ENCODE measurements around the gene WSCD2.

The WSCD2 gene

DNA sequence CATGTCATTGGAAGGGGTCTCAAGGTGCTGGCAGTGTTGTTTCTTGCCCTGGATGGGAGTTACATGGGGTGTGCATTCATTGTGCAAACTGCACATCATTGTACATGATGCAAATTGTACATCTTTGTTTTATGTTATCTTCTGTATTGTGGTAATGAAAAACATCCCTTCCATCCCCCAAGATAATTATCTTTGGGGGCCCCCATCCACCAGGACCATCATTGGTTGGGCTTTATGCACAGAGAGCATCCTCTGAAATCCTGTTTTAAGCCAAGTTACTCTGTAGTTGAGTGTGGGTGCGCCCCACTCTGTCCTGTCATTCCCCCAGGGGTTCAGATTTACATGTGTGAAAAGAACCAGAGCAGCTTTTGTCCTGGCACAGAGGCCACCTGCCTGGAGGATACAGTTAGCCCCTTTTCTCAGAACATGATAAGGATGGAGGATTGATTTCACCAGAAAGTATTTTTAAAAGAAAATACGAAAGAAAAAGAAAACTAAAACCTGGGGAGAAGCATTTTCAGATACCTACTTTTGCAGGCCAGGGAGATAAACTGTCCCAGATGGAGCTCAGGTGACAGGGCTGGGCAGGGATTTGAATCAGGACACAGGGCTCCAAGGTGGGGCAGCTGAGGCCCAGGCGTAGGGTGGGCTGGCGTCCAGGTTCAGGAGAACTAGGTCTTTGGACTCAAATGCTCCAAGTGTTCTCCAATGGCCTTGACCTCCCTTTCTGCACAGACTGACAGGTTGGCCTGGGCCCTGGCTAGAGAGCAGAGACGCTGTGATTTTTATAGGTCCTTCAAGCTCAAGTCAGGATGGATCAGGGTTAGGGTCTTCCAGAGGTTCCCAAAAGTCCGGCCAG lies 17.2 kb downstream of the WSCD2 start:
- Histone ChIP-seq H3K9me3 (ENCODE audit: insufficient read depth, low read depth, low read length) (no peaks in the 10 kb centered on the region), H3K27me3 (ENCODE audit: insufficient read depth, low read length) (no peaks in the 10 kb centered on the region), H3K27ac (ENCODE audit: low read depth, low read length) (no peak overlapping the region), H3K4me1 (ENCODE audit: insufficient read depth, low read length) (peaks cover 18% of the 10 kb centered on the region), H3K9ac (ENCODE audit: low read depth, low read length) (no peak overlapping the region), H3K4me3 (ENCODE audit: low read length) (no peak overlapping the region), H3K36me3 (ENCODE audit: insufficient read depth, low read length) (no peaks in the 10 kb centered on the region)
- WGBS, result 53% methylated on average over 6 of the region's 6 CpGs

DNA sequence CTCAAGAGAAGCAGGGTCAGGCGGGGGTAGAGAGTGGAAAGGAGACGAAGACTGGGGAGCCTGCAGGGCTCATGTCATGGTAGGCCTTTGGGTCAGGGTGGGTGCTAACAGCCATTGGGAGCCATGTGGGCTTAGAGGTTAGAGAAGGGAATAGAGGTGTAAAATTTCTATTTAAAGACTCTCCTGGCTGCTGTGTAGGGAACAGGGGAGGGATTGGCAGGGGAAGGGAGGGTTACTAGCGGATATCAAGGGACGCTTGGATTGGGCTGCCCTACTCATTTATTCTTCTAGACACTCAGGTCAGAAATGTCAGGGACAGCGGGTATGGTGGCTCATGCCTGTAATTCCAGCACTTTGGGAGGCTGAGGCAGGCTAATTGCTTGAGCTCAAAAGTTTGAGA lies 18.2 kb downstream of the WSCD2 start:
- H3K9ac ChIP-seq (ENCODE audit: low read depth, low read length), result no peak overlapping the region
- no peaks in the 10 kb centered on the region for H3K36me3 ChIP-seq (ENCODE audit: insufficient read depth, low read length)
- no peak overlapping the region for H3K4me3 ChIP-seq (ENCODE audit: low read length)
- WGBS, result 96% methylated on average over 5 of the region's 5 CpGs
- no peak overlapping the region for H3K27ac ChIP-seq (ENCODE audit: low read depth, low read length)
- H3K9me3 ChIP-seq (ENCODE audit: insufficient read depth, low read depth, low read length), result no peaks in the 10 kb centered on the region
- H3K27me3 ChIP-seq (ENCODE audit: insufficient read depth, low read length), result no peaks in the 10 kb centered on the region
- peaks cover 18% of the 10 kb centered on the region for H3K4me1 ChIP-seq (ENCODE audit: insufficient read depth, low read length)

DNA sequence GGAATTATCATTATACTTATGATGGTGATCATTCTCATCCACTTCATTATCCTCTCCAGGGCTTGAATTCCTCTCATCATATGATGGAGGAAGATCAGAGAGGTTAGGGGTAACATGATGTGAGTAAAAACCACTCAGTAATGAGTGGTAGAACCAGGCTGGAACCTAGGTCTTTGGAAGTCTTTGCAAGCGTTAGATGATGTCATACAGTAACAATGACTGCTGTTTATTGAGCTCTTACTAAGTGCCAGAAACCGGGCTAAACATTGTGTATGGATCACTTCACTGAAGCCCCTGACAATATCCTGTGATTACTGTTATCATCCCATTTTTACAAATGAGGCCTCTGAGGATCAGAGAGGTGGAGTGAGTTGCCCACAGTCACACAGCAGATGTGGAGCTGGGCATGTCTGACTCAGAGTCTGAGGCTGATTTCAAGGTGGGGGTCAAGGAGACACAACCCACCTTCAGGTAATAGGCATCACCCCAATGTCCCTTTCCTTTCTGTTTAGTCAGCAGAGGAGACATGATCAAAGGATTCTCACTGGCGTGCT lies 19.5 kb downstream of the WSCD2 start:
- WGBS, result 92% methylated on average over 3 of the region's 3 CpGs

DNA sequence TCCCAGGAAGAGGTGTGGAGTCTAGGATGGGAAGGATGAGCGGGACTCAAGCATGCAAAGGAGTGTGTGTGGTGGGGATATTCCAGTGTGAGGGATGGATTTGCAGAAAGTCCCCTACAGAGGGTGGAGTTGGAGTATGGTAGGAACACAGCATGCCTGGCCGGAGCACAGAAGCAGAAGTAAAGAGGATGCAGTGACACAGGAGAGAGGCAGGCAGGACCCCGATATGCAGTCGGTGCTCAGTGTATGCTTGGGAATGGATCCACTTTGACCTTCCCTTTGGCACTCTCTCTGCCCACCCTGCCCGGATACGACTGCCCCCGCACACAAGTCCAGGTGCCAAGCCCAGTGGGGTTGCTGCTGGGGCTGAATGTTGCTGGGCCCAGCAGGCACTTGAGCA lies 21.3 kb downstream of the WSCD2 start:
- no peaks in the 10 kb centered on the region for H3K27me3 ChIP-seq (ENCODE audit: insufficient read depth, low read length)
- WGBS, result 95% methylated on average over 7 of the region's 7 CpGs
- no peak overlapping the region for H3K27ac ChIP-seq (ENCODE audit: low read depth, low read length)

More for the DNA sequence above, 19.5 kb downstream of the WSCD2 start:
- peaks cover 16% of the 10 kb centered on the region for H3K4me1 ChIP-seq (ENCODE audit: insufficient read depth, low read length)
- no peak overlapping the region for H3K9ac ChIP-seq (ENCODE audit: low read depth, low read length)
- no peaks in the 10 kb centered on the region for H3K36me3 ChIP-seq (ENCODE audit: insufficient read depth, low read length)
- no peak overlapping the region for H3K27ac ChIP-seq (ENCODE audit: low read depth, low read length)
- no peaks in the 10 kb centered on the region for H3K9me3 ChIP-seq (ENCODE audit: insufficient read depth, low read depth, low read length)
- no peaks in the 10 kb centered on the region for H3K27me3 ChIP-seq (ENCODE audit: insufficient read depth, low read length)
- no peak overlapping the region for H3K4me3 ChIP-seq (ENCODE audit: low read length)

DNA sequence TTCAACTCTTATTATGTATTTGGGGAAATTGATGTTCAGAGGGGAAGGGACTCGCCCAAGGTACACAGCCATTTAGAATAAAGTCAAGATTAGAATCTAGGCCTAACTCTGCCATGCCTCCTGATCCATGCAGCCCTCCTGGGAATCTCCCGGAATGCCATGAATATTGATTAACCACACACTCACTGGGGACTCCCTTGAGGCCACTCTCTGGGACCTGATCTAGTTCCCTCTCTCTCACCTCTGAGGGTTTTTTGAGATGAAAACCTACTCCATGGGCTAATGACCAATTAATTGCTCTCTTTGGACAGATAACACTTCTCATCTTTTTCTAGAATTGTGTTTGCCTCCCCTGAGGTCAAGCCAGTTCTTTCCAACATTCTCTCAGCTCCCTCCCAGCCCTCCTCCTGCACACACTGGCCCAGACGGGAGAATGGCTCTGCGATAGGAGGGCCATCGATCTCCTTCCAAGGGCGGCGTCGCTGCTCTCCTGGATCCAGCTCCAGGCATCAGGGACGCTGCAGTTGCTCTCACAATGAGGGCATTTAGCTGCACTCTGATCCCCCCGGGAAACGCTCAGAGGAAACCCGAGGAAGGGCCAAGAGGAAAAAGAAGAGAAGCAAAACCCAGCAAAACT lies 22.6 kb downstream of the WSCD2 start:
- Histone ChIP-seq H3K27me3 (ENCODE audit: insufficient read depth, low read length) (no peaks in the 10 kb centered on the region), H3K9me3 (ENCODE audit: insufficient read depth, low read depth, low read length) (no peaks in the 10 kb centered on the region), H3K9ac (ENCODE audit: low read depth, low read length) (no peak overlapping the region), H3K4me1 (ENCODE audit: insufficient read depth, low read length) (peaks cover 11% of the 10 kb centered on the region), H3K4me3 (ENCODE audit: low read length) (no peak overlapping the region), H3K27ac (ENCODE audit: low read depth, low read length) (no peak overlapping the region), H3K36me3 (ENCODE audit: insufficient read depth, low read length) (no peaks in the 10 kb centered on the region)
- WGBS, result 65% methylated on average over 12 of the region's 12 CpGs

More for the DNA sequence above, 21.3 kb downstream of the WSCD2 start:
- H3K4me1 ChIP-seq (ENCODE audit: insufficient read depth, low read length), result peaks cover 16% of the 10 kb centered on the region
- H3K4me3 ChIP-seq (ENCODE audit: low read length), result no peak overlapping the region
- no peaks in the 10 kb centered on the region for H3K36me3 ChIP-seq (ENCODE audit: insufficient read depth, low read length)
- H3K9ac ChIP-seq (ENCODE audit: low read depth, low read length), result no peak overlapping the region
- H3K9me3 ChIP-seq (ENCODE audit: insufficient read depth, low read depth, low read length), result no peaks in the 10 kb centered on the region

DNA sequence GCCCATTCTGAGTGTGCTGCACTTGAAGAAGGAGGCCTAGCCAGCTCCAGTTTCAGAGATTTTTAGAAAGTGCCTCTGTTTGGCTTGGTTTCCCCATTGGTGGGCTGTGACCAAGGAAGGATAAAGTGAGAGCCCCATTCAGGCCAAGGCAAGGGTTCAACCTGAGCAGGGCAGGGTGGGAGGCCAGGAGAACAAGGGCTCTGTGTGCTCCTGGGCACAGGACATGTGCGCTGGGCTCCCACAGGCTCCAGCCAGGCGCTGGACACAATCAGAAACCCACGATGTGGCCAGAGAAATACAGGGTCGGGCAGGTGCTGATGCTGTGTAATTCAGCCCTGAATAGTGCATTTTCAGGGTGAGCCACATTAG lies 23.1 kb downstream of the WSCD2 start:
- no peaks in the 10 kb centered on the region for H3K36me3 ChIP-seq (ENCODE audit: insufficient read depth, low read length)
- H3K27me3 ChIP-seq (ENCODE audit: insufficient read depth, low read length), result no peaks in the 10 kb centered on the region
- no peaks in the 10 kb centered on the region for H3K9me3 ChIP-seq (ENCODE audit: insufficient read depth, low read depth, low read length)
- H3K27ac ChIP-seq (ENCODE audit: low read depth, low read length), result no peak overlapping the region
- no peak overlapping the region for H3K4me3 ChIP-seq (ENCODE audit: low read length)
- WGBS, result 91% methylated on average over 4 of the region's 4 CpGs
- H3K9ac ChIP-seq (ENCODE audit: low read depth, low read length), result no peak overlapping the region
- peaks cover 11% of the 10 kb centered on the region for H3K4me1 ChIP-seq (ENCODE audit: insufficient read depth, low read length)

DNA sequence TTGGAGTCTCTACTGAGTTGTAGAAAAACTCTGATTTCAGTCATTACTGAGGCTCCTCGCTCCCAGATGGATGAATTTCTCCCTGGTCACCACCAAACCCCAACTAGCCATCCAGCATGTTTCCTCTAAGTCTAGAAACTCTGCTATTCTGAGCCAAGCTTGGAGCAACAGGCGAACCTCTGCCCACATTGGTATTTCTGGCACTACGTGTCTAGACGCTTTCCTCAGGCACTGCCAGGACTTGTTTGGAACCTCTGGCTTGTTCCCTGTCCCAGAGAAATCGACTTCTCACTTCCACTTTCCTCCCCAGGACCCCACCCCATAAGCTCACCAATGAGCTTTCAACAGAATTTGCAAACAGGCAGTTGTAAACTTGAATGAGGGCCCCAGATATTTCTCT lies 27.6 kb downstream of the WSCD2 start:
- H3K27ac ChIP-seq (ENCODE audit: low read depth, low read length), result no peak overlapping the region
- H3K27me3 ChIP-seq (ENCODE audit: insufficient read depth, low read length), result no peaks in the 10 kb centered on the region
- no peak overlapping the region for H3K9ac ChIP-seq (ENCODE audit: low read depth, low read length)
- 91% methylated on average over 5 of the region's 5 CpGs for WGBS
- H3K4me1 ChIP-seq (ENCODE audit: insufficient read depth, low read length), result peaks cover 5% of the 10 kb centered on the region
- no peaks in the 10 kb centered on the region for H3K36me3 ChIP-seq (ENCODE audit: insufficient read depth, low read length)
- H3K9me3 ChIP-seq (ENCODE audit: insufficient read depth, low read depth, low read length), result no peaks in the 10 kb centered on the region
- H3K4me3 ChIP-seq (ENCODE audit: low read length), result no peak overlapping the region

DNA sequence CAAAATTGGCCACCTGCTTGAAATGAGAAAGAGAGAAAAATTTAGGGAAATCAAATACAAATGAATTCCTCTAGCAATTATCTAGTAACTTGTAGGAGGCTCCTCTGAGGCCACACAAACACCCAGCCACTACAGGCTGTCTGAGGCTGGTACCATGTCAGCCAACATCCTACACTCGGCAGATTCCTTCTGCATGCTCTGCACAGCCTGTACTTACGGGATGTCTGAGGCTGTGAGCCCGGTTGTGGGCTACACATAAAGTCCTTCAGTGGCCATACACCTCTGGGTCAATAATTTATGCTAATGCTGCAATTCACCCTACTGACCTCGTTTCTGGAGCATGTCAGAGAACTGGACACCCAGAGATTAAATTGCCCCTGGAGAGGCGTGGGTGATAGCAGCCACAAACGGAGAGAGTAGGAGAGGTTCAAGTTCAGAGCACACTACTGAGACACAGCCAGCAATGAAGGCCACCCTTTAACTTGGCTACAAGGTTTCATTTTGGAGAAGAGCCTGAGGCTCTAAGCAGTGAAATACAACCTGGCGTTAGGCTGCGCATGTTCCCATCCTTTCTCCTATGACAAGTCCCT lies 28.9 kb downstream of the WSCD2 start:
- no peaks in the 10 kb centered on the region for H3K9me3 ChIP-seq (ENCODE audit: insufficient read depth, low read depth, low read length)
- H3K27ac ChIP-seq (ENCODE audit: low read depth, low read length), result no peak overlapping the region
- WGBS, result 92% methylated on average over 8 of the region's 8 CpGs
- no peaks in the 10 kb centered on the region for H3K36me3 ChIP-seq (ENCODE audit: insufficient read depth, low read length)
- no peaks in the 10 kb centered on the region for H3K27me3 ChIP-seq (ENCODE audit: insufficient read depth, low read length)
- H3K4me3 ChIP-seq (ENCODE audit: low read length), result no peak overlapping the region
- no peaks in the 10 kb centered on the region for H3K4me1 ChIP-seq (ENCODE audit: insufficient read depth, low read length)
- no peak overlapping the region for H3K9ac ChIP-seq (ENCODE audit: low read depth, low read length)

DNA sequence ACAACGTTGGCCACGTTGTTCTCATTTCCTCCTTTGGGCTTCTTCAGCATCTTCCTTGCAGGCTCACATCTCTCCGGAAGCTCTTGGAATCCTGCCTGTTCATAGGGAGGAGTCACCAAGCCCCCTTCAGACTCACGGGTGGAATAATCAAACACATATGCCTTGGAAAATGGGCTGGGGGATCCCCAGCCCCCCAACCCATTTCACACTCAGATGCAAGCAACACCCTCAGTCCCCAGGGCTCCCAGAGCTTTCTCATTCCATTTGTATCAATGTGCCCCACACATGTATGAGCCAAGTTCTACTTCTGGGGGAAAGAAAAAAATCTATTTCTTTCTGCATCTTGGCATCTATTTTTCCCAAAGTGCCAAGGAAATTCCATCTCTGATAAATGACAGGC lies 33.1 kb downstream of the WSCD2 start:
- no peaks in the 10 kb centered on the region for H3K4me1 ChIP-seq (ENCODE audit: insufficient read depth, low read length)
- no peaks in the 10 kb centered on the region for H3K27me3 ChIP-seq (ENCODE audit: insufficient read depth, low read length)
- no peak overlapping the region for H3K27ac ChIP-seq (ENCODE audit: low read depth, low read length)
- no peaks in the 10 kb centered on the region for H3K36me3 ChIP-seq (ENCODE audit: insufficient read depth, low read length)
- no peak overlapping the region for H3K4me3 ChIP-seq (ENCODE audit: low read length)
- WGBS, result 90% methylated on average over 4 of the region's 4 CpGs
- H3K9ac ChIP-seq (ENCODE audit: low read depth, low read length), result no peak overlapping the region
- H3K9me3 ChIP-seq (ENCODE audit: insufficient read depth, low read depth, low read length), result no peaks in the 10 kb centered on the region

DNA sequence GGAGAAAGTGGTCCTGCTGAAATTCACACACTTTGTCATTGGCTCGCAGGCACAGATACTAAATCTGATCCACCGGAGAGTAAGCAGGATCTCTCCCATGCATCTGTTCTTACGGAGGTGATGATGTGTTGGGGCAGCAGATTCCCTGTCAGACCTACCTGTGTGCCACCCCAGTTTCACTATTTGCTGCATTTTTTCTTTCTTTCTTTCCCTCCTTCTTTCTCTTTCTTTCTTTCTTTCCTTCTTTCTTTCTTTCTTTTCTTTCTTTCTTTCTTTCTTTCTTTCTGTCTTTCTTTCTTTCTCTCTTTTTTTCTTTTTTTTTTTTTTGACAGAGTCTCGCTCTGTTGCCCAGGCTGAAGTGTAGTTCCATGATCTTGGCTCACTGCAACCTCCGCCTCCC lies 37.4 kb downstream of the WSCD2 start:
- Histone ChIP-seq H3K27ac (ENCODE audit: low read depth, low read length) (no peak overlapping the region), H3K4me3 (ENCODE audit: low read length) (no peak overlapping the region), H3K4me1 (ENCODE audit: insufficient read depth, low read length) (no peaks in the 10 kb centered on the region), H3K27me3 (ENCODE audit: insufficient read depth, low read length) (no peaks in the 10 kb centered on the region), H3K36me3 (ENCODE audit: insufficient read depth, low read length) (no peaks in the 10 kb centered on the region), H3K9ac (ENCODE audit: low read depth, low read length) (no peak overlapping the region), H3K9me3 (ENCODE audit: insufficient read depth, low read depth, low read length) (no peaks in the 10 kb centered on the region)
- 74% methylated on average over 5 of the region's 5 CpGs for WGBS

DNA sequence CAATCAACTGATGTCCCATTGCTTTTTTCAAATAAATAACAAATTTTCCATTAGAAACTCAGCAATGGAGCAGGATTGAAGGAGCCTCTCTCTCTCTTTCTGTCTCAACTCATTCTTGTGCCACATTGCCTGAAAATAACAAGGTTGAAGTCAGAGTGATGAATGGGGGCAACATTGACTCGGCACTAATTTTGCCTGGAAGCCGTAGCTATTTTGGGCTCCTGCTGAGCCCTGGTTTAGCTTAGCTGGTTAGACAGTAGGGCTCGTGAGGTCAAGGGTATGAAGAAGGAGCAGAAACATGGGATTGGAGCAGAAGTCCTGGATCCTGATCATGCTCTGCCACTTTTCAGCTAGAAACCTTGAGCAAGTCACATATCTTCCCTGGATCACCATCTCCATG lies 38.9 kb downstream of the WSCD2 start:
- H3K27me3 ChIP-seq (ENCODE audit: insufficient read depth, low read length), result no peaks in the 10 kb centered on the region
- no peaks in the 10 kb centered on the region for H3K4me1 ChIP-seq (ENCODE audit: insufficient read depth, low read length)
- no peaks in the 10 kb centered on the region for H3K36me3 ChIP-seq (ENCODE audit: insufficient read depth, low read length)
- no peaks in the 10 kb centered on the region for H3K9me3 ChIP-seq (ENCODE audit: insufficient read depth, low read depth, low read length)
- H3K4me3 ChIP-seq (ENCODE audit: low read length), result no peak overlapping the region
- 92% methylated on average over 3 of the region's 3 CpGs for WGBS
- H3K9ac ChIP-seq (ENCODE audit: low read depth, low read length), result no peak overlapping the region
- no peak overlapping the region for H3K27ac ChIP-seq (ENCODE audit: low read depth, low read length)

Measured in HUES64 (cell line).